Measurements from ENCODE around the gene PRELID1.

GRCh38 chr5:177344891-177345290, 41.3 kb downstream of the PRELID1 start:
- no peak for TF ChIP-seq JUND (IDR thresholded peaks at IDR 0.05; ENCODE audit: low read depth, low read length)
- TF ChIP-seq RB1 (IDR thresholded peaks at IDR 0.05; ENCODE audit: borderline replicate concordance), result no peak
- TF ChIP-seq CTCF (IDR thresholded peaks at IDR 0.05 in 2 of 3, conservative IDR thresholded peaks at IDR 0.05 in 1 of 3; ENCODE audit: control insufficient read depth in 2 of 3, extremely low read depth in 1 of 3, insufficient read depth in 1 of 3, low read depth in 3 of 3, low read length in 3 of 3), result no peak
- TF ChIP-seq SP1 (IDR thresholded peaks at IDR 0.05; ENCODE audit: low read depth, low read length), result no peak
- no peak for TF ChIP-seq FOS (IDR thresholded peaks at IDR 0.05; ENCODE audit: borderline replicate concordance, extremely low read depth, insufficient read length)
- TF ChIP-seq EP300 (IDR thresholded peaks at IDR 0.05; ENCODE audit: borderline replicate concordance in 1 of 2, control insufficient read depth in 1 of 2, low read depth in 2 of 2, low read length in 2 of 2), result no peak
- no peak for TF ChIP-seq SRF (IDR thresholded peaks at IDR 0.05; ENCODE audit: low read depth in 2 of 2, low read length in 2 of 2)
- no peak for TF ChIP-seq DPF2 (IDR thresholded peaks at IDR 0.05)
- TF ChIP-seq ATF2 (IDR thresholded peaks at IDR 0.05; ENCODE audit: low read length), result no peak
- TF ChIP-seq MAX (IDR thresholded peaks at IDR 0.05; ENCODE audit: low read depth, low read length), result no peak
- no peak for TF ChIP-seq HDAC2 (IDR thresholded peaks at IDR 0.05)
- no peak for TF ChIP-seq BMI1 (IDR thresholded peaks at IDR 0.05; ENCODE audit: borderline replicate concordance)
- no peak for TF ChIP-seq GABPA (IDR thresholded peaks at IDR 0.05; ENCODE audit: low read depth)
- TF ChIP-seq NFYB (IDR thresholded peaks at IDR 0.05; ENCODE audit: insufficient read depth, low read depth, low read length), result no peak
